ENCODE results near the gene CXCR4.

The CXCR4 gene

DNA sequence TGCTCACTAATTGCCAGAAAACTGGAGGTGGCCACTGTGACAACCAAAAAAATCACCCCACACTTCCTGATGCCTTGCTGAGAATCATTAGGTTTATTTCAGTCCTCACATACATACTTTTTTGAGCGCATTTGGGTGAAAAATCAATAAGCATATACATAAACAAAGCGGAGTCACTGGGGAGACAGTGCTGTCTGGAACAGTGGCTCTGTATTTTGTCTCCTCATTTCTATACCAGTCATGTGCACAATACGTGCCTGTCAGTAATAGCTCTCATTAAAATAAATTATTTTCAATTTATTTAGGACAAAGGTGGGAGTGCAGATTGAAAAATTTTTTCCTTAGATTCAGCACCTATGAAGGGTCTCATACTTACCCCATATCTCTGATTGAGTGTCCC is 48.2 kb downstream of the CXCR4 start:
- DNase-seq = no peak

DNA sequence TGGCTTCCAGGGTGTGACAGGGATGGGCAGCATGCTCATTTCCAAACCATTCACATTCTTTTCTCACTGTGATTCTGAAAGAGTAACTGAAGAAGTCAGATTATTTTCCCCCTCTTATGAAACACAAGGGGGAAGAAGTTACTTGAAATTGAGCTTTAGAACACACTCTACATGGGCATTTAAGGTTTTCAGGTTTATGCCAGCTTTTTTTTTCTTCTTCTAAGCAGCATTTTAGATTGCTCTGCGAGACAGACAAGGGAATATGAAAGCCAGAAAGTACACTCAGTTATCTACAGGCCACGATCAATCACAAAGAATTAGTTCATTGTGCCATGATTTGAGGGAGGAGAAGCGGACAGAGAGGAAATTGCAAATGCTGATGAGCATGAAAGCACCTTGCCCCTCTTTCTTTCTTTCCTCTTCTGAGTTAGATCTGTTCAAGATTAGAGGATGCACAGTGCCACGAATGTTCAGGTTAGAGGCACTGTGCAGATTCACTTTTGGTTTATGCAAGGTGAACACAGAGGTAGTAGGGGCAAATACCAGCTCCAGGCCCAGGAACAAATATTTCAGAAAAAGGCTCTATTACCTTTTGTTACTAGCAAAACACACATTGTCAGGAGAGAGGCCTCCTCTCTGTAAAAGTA is 49.2 kb downstream of the CXCR4 start:
- DNase-seq = no peak

- no peak for DNase-seq
These were observed 49.9 kb downstream of the CXCR4 start for GRCh38 chr2:136067897-136068580.

DNA sequence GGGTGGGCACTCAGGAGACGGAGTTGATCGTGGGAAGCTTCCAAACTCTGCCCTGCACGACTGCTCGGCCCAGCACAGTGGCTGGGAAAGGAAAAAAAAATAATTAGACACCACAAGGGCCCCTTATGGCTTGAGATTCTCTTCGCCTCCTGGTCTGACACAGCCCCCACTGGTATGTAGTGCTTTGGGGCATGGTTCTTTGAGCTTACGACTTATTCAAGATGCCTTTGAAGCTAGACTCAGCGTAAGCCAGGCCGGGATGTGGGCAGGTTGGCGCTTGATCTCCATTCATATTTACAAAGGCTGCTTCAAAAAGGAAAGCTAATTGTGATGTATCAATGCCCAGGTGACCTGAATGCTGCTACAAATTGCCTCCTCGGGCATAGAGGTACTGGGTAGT is 50.5 kb downstream of the CXCR4 start:
- DNase-seq = no peak

- no peak for DNase-seq
These were observed 52.0 kb downstream of the CXCR4 start for GRCh38 chr2:136065907-136066306.

DNA sequence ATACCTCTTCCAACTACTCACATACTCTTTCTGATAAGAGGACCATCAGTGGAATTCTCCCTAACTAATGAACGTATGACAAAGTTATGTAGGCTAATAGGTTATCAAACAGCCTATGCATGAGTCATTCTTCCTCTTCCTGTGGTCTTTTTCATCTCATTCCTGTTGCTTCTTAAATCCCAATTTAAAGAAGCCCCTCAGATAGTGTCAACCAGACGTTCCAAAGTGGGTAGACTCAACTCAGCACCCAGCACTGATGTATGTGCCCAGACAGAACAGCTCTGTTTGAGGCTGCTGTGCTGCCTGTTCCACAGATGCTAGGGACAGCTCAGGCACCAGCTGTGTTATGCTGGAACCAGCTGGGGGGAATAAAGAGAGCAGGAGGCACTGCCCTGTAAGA is 52.6 kb downstream of the CXCR4 start:
- peak; percentile 18 for DNase-seq

Measured in CD4-positive, alpha-beta T cell treated with Interleukin-21 for 1 hour (primary cell).